Left lung (tissue), 10 donors: ENCODE results near the gene DENND1A. TPM values are rescaled to one million over a fixed set of nuclear protein-coding genes. Genes with fewer than 3 reads are reported as not detected.
A peak's percentile ranks its signal among the peaks of the same experiment; 100 is the strongest.
"Not testable (repeated sequence)": the region's sequence is repeated elsewhere in the genome, so short reads cannot be mapped to it uniquely, and the experiment has no call there.

Experiments
- ATAC-seq: fragments of 200-7000 bp; cut with Tn5 transposase; one replicate; pipeline ENCODE4 v1.9.1; 2020; ENCODE audit warnings: moderate library complexity
- DNase-seq, 4 donors: peaks; one replicate each; pipeline ENCODE4 v3.0.0-alpha.2; 2013 to 2020
- H3K27ac ChIP-seq, 2 donors: fragments of 200-600 bp; sonication (generic) in 1 of 2; one replicate each; pipeline versions ENCODE4 v1.5.0 to v1.8.0; 2020 to 2021
- H3K27me3 ChIP-seq, 2 donors: fragments of 200-600 bp; sonication (generic) in 1 of 2; one replicate each; pipeline versions ENCODE4 v1.5.0 to v1.8.0; 2020 to 2021
- H3K36me3 ChIP-seq, 2 donors: fragments of 200-600 bp; sonication (generic) in 1 of 2; one replicate each; pipeline versions ENCODE4 v1.5.0 to v1.8.0; 2020 to 2021
- H3K4me1 ChIP-seq, 2 donors: fragments of 200-600 bp; one replicate each; pipeline ENCODE4 v1.8.0; 2021
- H3K4me3 ChIP-seq, 2 donors: fragments of 200-600 bp; sonication (generic) in 1 of 2; one replicate each; pipeline versions ENCODE4 v1.5.0 to v1.8.0; 2020 to 2021; ENCODE audit warnings: mild to moderate bottlenecking in 1 of 2
- H3K9me3 ChIP-seq, 2 donors: fragments of 200-600 bp; sonication (generic) in 1 of 2; one replicate each; pipeline versions ENCODE4 v1.5.0 to v1.8.0; 2020 to 2021
- intact Hi-C, 2 donors: fragments of 100-400 bp; cut with DNase I; formaldehyde crosslinking; loops; one replicate each; pipeline versions ENCODE4 v1.11.2 to v1.14.2; 2022
- microRNA-seq, 2 donors: library from miRNA; unstranded; fragments of <30 nt; microRNA quantifications; one replicate each; pipeline ENCODE4, GENCODE V29; 2019
- polyA plus RNA-seq, 6 donors: library from polyadenylated mRNA; unstranded; fragments of 120-200 nt; gene quantifications; one replicate each; pipeline ENCODE4 v1.2.1, GENCODE V29; 2013; ENCODE audit not compliant: insufficient read length in 6 of 6
- total RNA-seq, 2 donors: library from RNA; stranded (reverse); fragmentation: NEBNext Ultra II Directional; extraction: Animal tissue kit (Norgen Biotek cat#: 25700); gene quantifications; one replicate each; pipeline ENCODE4 v1.2.1, GENCODE V29; 2021
- TF ChIP-seq, protein P1 (sequence below), 2 donors: fragments of 200-600 bp; sonication (generic) in 1 of 2; IDR thresholded peaks; one replicate each; pipeline versions ENCODE4 v1.5.0 to v1.8.0; 2021; ENCODE audit warnings: antibody characterized with exemption in 2 of 2
- donor health status: DM: no; HTN: yes; CAD: no.
- donor health status: DM: no; HTN: no; CAD: no.

DENND1A gene
- total and polyA plus RNA-seq, 8 donors: 8.3 to 23.2 (median 9.7) TPM

DNA sequence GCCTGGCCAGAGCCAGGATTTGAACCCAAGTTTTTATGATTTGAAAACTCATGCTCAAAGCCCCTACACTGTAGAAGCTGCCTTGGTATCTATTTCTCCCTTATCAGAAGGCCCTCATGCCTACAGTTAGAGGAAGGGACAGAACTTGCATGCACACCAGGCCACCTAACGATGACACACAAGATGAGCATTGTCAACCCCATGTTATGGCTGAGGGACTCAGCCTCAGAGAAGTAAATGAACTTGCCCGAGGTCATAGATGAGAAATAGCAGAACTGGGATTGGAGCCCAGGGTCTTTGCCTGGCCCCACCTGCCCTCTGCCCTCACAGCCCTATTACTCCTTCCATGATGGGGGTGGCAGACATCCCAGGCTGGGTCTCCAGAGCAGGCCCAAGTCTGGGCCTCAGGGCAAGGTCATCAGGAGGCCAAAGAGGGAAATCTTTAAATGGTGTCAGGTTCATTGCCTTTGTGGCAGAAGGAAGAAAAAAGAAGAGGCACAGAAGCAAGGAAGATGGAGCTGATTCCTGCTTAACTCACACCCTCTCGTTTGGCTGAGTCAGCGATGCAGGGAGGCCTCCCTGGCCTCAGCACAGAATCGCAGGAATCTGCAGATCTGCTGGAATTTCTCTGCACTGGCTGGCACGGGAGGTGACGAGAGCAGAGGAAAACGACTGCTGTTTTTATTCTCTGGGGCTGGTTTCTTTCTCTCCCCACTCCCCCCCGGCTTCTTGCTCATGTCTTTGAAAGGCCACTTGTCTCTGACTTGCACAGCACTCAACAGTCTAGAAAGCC lies 594.5 kb downstream of the DENND1A start:
- no peaks in the 10 kb centered on the region for H3K36me3 ChIP-seq
- DNase-seq (peak in 2 of 4 donors; percentile 64 to 71), ATAC-seq (peak; percentile 70)
- intact Hi-C loops: no loop called here
- H3K27ac ChIP-seq: peak overlapping the region in 1 of 2 donors; percentile 59
- H3K4me1 ChIP-seq: peaks cover 16 to 18% of the 10 kb centered on the region in 2 donors
- H3K4me3 ChIP-seq: no peak overlapping the region
- no peaks in the 10 kb centered on the region for H3K9me3 ChIP-seq
- H3K27me3 ChIP-seq: peaks cover 0 to 20% of the 10 kb centered on the region in 2 donors
- TF ChIP-seq, protein P1, sequence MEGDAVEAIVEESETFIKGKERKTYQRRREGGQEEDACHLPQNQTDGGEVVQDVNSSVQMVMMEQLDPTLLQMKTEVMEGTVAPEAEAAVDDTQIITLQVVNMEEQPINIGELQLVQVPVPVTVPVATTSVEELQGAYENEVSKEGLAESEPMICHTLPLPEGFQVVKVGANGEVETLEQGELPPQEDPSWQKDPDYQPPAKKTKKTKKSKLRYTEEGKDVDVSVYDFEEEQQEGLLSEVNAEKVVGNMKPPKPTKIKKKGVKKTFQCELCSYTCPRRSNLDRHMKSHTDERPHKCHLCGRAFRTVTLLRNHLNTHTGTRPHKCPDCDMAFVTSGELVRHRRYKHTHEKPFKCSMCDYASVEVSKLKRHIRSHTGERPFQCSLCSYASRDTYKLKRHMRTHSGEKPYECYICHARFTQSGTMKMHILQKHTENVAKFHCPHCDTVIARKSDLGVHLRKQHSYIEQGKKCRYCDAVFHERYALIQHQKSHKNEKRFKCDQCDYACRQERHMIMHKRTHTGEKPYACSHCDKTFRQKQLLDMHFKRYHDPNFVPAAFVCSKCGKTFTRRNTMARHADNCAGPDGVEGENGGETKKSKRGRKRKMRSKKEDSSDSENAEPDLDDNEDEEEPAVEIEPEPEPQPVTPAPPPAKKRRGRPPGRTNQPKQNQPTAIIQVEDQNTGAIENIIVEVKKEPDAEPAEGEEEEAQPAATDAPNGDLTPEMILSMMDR (IDR thresholded peaks at IDR 0.05): no peak

DNA sequence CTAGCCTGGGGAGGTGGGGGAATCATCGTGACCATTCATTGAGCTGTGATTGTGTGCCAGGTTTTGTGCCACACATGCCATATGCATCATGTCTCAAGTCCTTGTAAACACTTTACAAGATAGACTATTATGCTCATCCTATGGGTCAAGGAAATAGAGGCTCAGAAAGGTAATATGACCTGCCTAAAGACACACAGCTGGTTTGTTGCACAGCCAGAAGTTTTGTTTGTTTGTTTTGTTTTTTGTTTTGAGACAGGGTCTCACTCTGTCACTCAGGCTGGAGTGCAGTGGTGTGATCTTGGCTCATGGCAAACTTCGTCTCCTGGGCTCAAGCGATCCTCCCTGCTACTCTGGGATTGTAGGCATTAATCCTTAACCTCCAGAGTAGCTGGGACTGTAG lies 595.3 kb downstream of the DENND1A start:
- Histone ChIP-seq H3K4me3 (no peak overlapping the region), H3K27me3 (peaks cover 0 to 13% of the 10 kb centered on the region in 2 donors), H3K9me3 (no peaks in the 10 kb centered on the region), H3K4me1 (peaks cover 8 to 11% of the 10 kb centered on the region in 2 donors), H3K36me3 (no peaks in the 10 kb centered on the region), H3K27ac (no peak overlapping the region)
- ATAC-seq (no peak), DNase-seq (no peak)
- TF ChIP-seq, protein P1 (IDR thresholded peaks at IDR 0.05): no peak
- intact Hi-C loops: no loop called here

DNA sequence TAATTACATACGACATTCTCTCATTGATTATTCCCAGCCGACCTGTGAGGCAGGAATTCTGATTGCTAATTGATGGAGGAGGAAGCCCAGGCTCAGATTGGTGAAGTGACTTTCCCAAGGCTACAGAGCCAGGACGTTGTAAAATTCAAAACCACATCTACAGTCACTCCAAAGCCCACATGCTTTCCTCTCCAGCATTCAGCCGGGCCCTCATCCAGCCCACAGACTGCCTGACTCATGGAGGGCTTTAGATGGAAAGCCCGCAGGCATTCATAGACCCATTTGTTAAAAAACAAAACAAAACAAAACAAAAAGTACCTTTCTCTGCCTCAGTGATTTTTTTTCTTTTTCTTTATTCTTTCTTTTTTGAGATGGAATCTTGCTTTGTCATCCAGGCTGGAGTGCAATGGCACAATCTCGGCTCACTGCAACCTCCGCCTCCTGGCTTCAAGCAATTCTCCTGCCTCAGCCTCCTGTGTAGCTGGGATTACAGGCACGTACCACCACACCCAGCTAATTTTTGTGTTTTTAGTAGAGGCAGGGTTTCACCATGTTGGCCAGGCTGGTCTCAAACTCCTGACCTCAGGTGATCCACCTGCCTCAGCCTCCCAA lies 596.8 kb downstream of the DENND1A start:
- DNase-seq, ATAC-seq, H3K36me3 ChIP-seq, intact Hi-C loops, H3K4me3 ChIP-seq, H3K4me1 ChIP-seq, H3K9me3 ChIP-seq, H3K27me3 ChIP-seq, H3K27ac ChIP-seq: not testable (repeated sequence)

DNA sequence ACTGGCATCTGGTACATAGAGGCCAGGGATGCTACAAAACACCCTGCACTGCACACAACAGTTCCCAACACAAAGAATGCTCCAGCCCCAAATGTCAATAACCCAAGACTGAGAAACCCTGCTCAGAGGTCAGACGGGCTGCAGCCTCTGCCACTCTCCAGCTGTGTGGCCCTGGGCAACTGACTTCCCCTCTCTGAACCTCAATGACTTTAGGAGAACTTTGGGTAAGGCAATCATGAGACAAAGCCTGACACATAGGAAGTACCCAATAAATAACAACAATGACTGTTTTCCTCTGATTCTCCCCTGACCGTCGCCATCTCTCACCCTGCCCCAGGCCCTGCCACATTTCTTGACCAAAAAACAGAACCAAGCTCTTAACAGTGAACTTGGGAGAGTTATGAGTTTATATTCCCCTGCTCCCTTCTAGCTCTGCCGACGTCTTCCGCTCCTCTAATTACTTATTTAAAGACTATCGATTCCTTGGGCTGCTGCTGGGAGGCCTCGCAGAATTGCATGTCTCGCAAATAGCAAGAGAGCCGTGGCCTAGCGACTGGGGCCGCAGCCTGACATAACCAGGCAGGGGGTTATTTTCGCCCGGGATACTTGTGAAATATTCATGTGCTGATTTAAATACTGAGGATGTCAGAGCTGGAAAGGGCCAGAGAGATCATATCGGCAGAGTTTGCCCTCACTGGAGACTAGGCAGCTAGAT lies 598.4 kb downstream of the DENND1A start:
- H3K27me3 ChIP-seq: no peaks in the 10 kb centered on the region
- H3K4me1 ChIP-seq: peaks cover 0 to 6% of the 10 kb centered on the region in 2 donors
- H3K4me3 ChIP-seq: no peak overlapping the region
- no peak overlapping the region for H3K27ac ChIP-seq
- no peak for ATAC-seq
- H3K9me3 ChIP-seq: no peaks in the 10 kb centered on the region
- DNase-seq: no peak
- H3K36me3 ChIP-seq: no peaks in the 10 kb centered on the region
- TF ChIP-seq, protein P1 (IDR thresholded peaks at IDR 0.05): no peak
- intact Hi-C loops: no loop called here

Small RNA genes lying within 50 kb of the gene (microRNA-seq; reads per million reads assigned to microRNA genes)
- 0 reads per million in 2 donors for gene MIR601
- 0 reads per million in 2 donors for gene MIR7150

Other genes with a start within 250 kb of the DENND1A start
- not detected for gene LHX2, start 81.6 kb upstream of the DENND1A start, total RNA-seq
- under 1 TPM in 4 of 6 donors, not detected in 2; 0.12 to 0.26 (median 0.21) TPM for gene LHX2, start 81.6 kb upstream of the DENND1A start, polyA plus RNA-seq